Heart right ventricle (tissue), 16 donors: ENCODE data around the gene PBLD. TPM values are rescaled to one million over a fixed set of nuclear protein-coding genes. Genes with fewer than 3 reads are reported as not detected.
A peak's percentile ranks its signal among the peaks of the same experiment; 100 is the strongest.

Source experiments
- ATAC-seq, 8 donors: fragments of 200-7000 bp; cut with Tn5 transposase; one replicate each; pipeline ENCODE4 v1.9.1; 2020; ENCODE audit warnings: mild to moderate bottlenecking in 8 of 8, moderate library complexity in 8 of 8, moderate number of reproducible peaks in 1 of 8
- DNase-seq, 2 donors: peaks; one replicate each; pipeline ENCODE4 v3.0.0-alpha.2; 2020
- H3K27ac ChIP-seq, 10 donors: fragments of 200-600 bp; sonication (generic) in 2 of 10; one replicate each; pipeline versions ENCODE4 v1.5.0 to v1.8.0; 2020 to 2022; ENCODE audit warnings: mild to moderate bottlenecking in 3 of 10
- H3K27me3 ChIP-seq, 7 donors: fragments of 200-600 bp; one replicate each; pipeline ENCODE4 v1.8.0; 2021 to 2022; ENCODE audit warnings: mild to moderate bottlenecking in 2 of 7
- H3K36me3 ChIP-seq, 9 donors: fragments of 200-600 bp; sonication (generic) in 1 of 9; one replicate each; pipeline versions ENCODE4 v1.5.0 to v1.8.0; 2020 to 2022; ENCODE audit warnings: mild to moderate bottlenecking in 2 of 9
- H3K4me1 ChIP-seq, 9 donors: fragments of 200-600 bp; sonication (generic) in 1 of 9; one replicate each; pipeline versions ENCODE4 v1.5.0 to v1.8.0; 2020 to 2022; ENCODE audit warnings: mild to moderate bottlenecking in 4 of 9
- H3K4me3 ChIP-seq, 10 donors: fragments of 200-600 bp; sonication (generic) in 2 of 10; one replicate each; pipeline versions ENCODE4 v1.5.0 to v1.8.0; 2020 to 2022; ENCODE audit warnings: mild to moderate bottlenecking in 7 of 10, moderate library complexity in 2 of 10
- H3K9me3 ChIP-seq, 11 donors: fragments of 200-600 bp in 10 of 11; sonication (generic) in 2 of 11; one replicate each; pipeline versions ENCODE4 v1.5.0 to v1.8.0; 2013 to 2022; ENCODE audit warnings: mild to moderate bottlenecking in 2 of 11, control low read depth in 1 of 11, moderate library complexity in 1 of 11
- CTCF ChIP-seq, 9 donors: fragments of 200-600 bp; sonication (generic) in 2 of 9; IDR thresholded peaks; one replicate each; pipeline versions ENCODE4 v1.5.0 to v1.8.0; 2021 to 2022; ENCODE audit warnings: antibody characterized with exemption in 9 of 9, mild to moderate bottlenecking in 5 of 9, moderate library complexity in 1 of 9
- WGBS, 2 donors: extraction: QIAGEN DNeasy Blood & Tissue Kit; methylation state at CpG; one replicate each; pipeline ENCODE4 v1.1.7; 2013; ENCODE audit warnings: inconsistent platforms in 1 of 2; 5-methylcytosine and 5-hydroxymethylcytosine counted together
- intact Hi-C, 10 donors: fragments of 100-400 bp; cut with DNase I; formaldehyde crosslinking; loops; one replicate each; pipeline versions ENCODE4 v1.11.1 to v1.14.2; 2022
- polyA plus RNA-seq, 2 donors: library from polyadenylated mRNA; stranded (reverse); fragments of 200-250 nt; gene quantifications; one replicate each; pipeline ENCODE4 v1.2.3, GENCODE V29; 2013
- total RNA-seq, 10 donors: library from RNA; stranded (reverse); fragmentation: NEBNext Ultra II Directional in 3 of 10; extraction: Animal tissue kit (Norgen Biotek cat#: 25700) in 3 of 10; gene quantifications; one replicate each; pipeline versions ENCODE4 v1.2.1 to v1.2.4, GENCODE V29; 2021 to 2023
- donor health status: Arrhythmogenic right ventricular cardiomyopathy.
- donor health status: ischemic (EF 13 %, LVEDD 7.1; RV severe dilation, severe dysfunction).
- donor health status: healthy with polysubstance abuse.
- donor health status: DM: no; HTN: yes; CAD: no.
- donor health status: DM: no; HTN: no; CAD: no.
- donor health status: ischemic (EF 25% LVEDD 6.9; RV normal size, moderate dysfunction).
- donor health status: ischemic (EF 25% LVEDD 5.7; RV mildly dilated, moderate dysfunction).
- donor health status: healthy.
- donor health status: DM: yes; HTN: yes; CAD: no.
- donor health status: Ischemic cardiomyopathy.
- donor health status: ischemic (EF 35%, LVEDD 5.7; RV mildly dilated, moderate dysfunction).
- donor health status: nonischemic (EF 11% LVEDD 7.7; RV severe dilation, severe dysfunction).
- donor health status: DM: yes; HTN: yes; CAD: no.
- donor health status: PGD.
- donor health status: ischemic (EF 29% LVEDD 5.4; RV normal size, mild dysfunction).
- donor health status: nonischemic (EF 23%, LVEDD 6.1; RV moderate dilation, normal function).

Gene PBLD
- total and polyA plus RNA-seq, 12 donors = 1.3 to 8.1 (median 5.5) TPM

- Histone ChIP-seq H3K4me3 (no peak overlapping the region), H3K36me3 (no peaks in the 10 kb centered on the region), H3K27ac (no peak overlapping the region), H3K9me3 (peaks cover 0 to 12% (median 0%) of the 10 kb centered on the region in 11 donors), H3K4me1 (no peaks in the 10 kb centered on the region), H3K27me3 (no peaks in the 10 kb centered on the region)
- ATAC-seq = no peak
- WGBS, 2 donors = 89 to 92% methylated on average over 2 of the region's 2 CpGs
- no peak for DNase-seq
- no peak for TF ChIP-seq CTCF (IDR thresholded peaks at IDR 0.05)
- intact Hi-C loops = no loop called here
Observed at GRCh38 chr10:68269562-68270290, 63.0 kb downstream of the PBLD start.

- ATAC-seq (peak; percentile 71 to 96 (median 92)), DNase-seq (peak; percentile 78 to 81)
- no peak for TF ChIP-seq CTCF (IDR thresholded peaks at IDR 0.05)
- Histone ChIP-seq H3K27ac (peak overlapping the region in 6 of 10 donors; percentile 30 to 81 (median 70)), H3K4me1 (peaks cover 0 to 22% (median 0%) of the 10 kb centered on the region in 9 donors), H3K4me3 (no peak overlapping the region), H3K36me3 (no peaks in the 10 kb centered on the region), H3K27me3 (no peaks in the 10 kb centered on the region), H3K9me3 (peaks cover 0 to 13% (median 0%) of the 10 kb centered on the region in 11 donors)
- WGBS, 2 donors = 52 to 69% methylated on average over 8 of the region's 8 CpGs
- intact Hi-C loops = no loop called here
Observed at GRCh38 chr10:68261132-68261856, 71.4 kb downstream of the PBLD start.

GRCh38 chr10:68253346-68253745, 79.4 kb downstream of the PBLD start:
- ATAC-seq = no peak
- Histone ChIP-seq H3K4me3 (no peak overlapping the region), H3K4me1 (peaks cover 0 to 21% (median 0%) of the 10 kb centered on the region in 9 donors), H3K27ac (no peak overlapping the region), H3K9me3 (no peaks in the 10 kb centered on the region), H3K36me3 (no peaks in the 10 kb centered on the region), H3K27me3 (no peaks in the 10 kb centered on the region)
- no peak for DNase-seq
- TF ChIP-seq CTCF (IDR thresholded peaks at IDR 0.05) = no peak
- intact Hi-C loops = no loop called here
- WGBS, 2 donors = 38 to 59% methylated on average over 1 of the region's 1 CpG

GRCh38 chr10:68251625-68252495, 80.9 kb downstream of the PBLD start:
- 78 to 87% methylated on average over 5 of the region's 5 CpGs for WGBS, 2 donors
- no peak for TF ChIP-seq CTCF (IDR thresholded peaks at IDR 0.05)

More at GRCh38 chr10:68251625-68252495, 80.9 kb downstream of the PBLD start:
- no peak for DNase-seq
- H3K4me1 ChIP-seq = peaks cover 0 to 10% (median 0%) of the 10 kb centered on the region in 9 donors
- no peak overlapping the region for H3K27ac ChIP-seq
- H3K4me3 ChIP-seq = no peak overlapping the region
- no peaks in the 10 kb centered on the region for H3K9me3 ChIP-seq
- ATAC-seq = no peak
- H3K36me3 ChIP-seq = no peaks in the 10 kb centered on the region
- intact Hi-C loops = no loop called here
- no peaks in the 10 kb centered on the region for H3K27me3 ChIP-seq
